K562 treated with DMSO at 1 percent for 48 hours (cell line): ENCODE data around the gene DPEP1. TPM values are rescaled to one million over a fixed set of nuclear protein-coding genes. Genes with fewer than 3 reads are reported as not detected.

Experiments
- total RNA-seq: library from RNA; unstranded; fragments of 300-600 nt; gene quantifications from 2 replicates; pipeline ENCODE4 v1.2.3, GENCODE V29; 2022; ENCODE audit warnings: low replicate concordance; ENCODE audit errors: extremely low read depth

DPEP1 gene
- not detected in 2 replicates for total RNA-seq

DNA sequence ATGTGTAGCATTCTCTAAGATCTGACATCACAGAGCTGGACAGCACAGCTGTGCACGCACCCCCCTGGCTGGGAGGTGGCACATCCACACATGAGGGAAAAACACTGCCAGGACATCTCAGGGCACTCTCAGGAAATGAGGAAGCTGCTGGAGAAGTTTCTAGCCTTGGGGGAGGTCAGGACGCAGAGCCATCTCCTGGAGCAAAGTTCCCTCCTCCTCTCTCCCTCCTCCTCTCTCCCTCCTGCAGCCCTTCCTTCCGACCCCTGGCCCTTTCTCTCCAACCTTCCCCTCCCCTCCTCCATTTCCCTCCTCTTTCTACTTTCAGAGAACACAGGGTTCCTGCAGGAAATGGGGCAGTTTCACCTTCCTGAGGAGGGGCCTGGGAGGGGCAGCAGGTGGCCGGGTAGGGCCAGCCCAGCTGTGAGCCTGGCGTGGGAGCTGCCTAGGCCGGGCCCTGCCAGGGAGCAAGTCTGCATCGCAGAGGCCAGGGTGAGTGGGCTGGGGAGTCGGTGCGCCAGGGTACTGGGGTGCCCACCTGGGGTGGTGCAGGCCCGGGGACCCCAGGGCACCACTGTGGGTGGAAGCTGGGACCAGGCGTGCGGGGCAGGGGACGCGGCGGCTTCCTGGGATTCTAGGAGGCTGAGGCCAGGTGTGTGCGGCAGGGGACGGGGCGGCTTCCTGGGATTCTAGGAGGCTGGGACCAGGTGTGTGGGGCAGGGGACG lies at the start of gene DPEP1:
Gene DPEP1, plus strand, starts transcription at position 412 of the 723 bp plus-strand sequence. CDS start 16,769 bp downstream, outside the sequence.

DNA sequence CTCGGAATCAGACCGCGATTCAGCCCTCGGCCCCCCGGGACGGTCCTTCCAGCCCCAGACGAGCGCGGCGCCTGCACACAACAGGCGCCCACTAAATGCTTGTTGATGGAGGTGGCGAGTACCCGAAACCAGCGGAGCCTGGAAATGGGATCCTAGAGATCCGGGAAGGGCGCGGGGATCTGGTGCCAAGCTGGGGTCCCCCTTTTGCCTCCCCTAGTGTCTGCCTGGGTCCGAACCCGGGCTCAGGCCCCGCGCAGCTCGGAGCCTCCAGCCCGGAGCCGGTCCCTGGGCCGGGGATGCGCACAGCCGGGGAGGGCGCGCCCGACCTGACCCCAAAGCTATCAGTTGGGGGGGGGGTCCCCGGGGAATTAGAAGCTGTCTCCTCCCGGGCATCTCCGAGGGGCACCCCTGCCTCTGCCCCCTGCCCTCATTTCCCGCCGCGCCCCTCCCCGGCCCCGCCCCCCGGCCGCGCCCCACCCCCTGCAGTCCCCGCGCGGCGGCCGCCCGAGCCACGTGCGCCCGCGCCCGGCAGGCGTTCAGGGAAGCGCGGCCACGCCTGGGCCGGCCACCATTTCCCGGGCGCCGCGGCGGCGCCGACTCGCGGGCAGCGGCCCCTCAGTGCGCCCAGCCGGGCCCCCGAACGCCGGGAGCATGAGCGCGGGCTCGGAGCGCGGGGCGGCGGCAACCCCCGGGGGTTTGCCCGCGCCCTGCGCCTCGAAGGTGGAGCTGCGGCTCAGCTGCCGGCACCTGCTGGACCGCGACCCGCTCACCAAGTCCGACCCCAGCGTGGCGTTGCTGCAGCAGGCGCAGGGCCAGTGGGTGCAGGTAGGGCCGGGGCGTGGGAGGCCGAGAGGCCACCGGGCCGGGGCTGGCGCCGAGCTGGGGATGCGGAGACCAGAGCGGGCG lies 37.9 kb upstream of the DPEP1 start, which contains the start of gene CPNE7:
Gene CPNE7, plus strand, starts transcription at position 512 of the 906 bp plus-strand sequence. Its CDS starts 140 bp downstream, at position 652.

GRCh38 chr16:89657442-89658220 lies 44.2 kb downstream of the DPEP1 start, which contains the start of the genes CHMP1A and SPATA33:
TSS of gene CHMP1A (minus strand) at chr16:89657708. CDS start at chr16:89657588, 120 bp downstream.
TSS of gene SPATA33 (plus strand) at chr16:89657836. CDS start at chr16:89657912, 76 bp downstream.

GRCh38 chr16:89686520-89687091 lies 73.2 kb downstream of the DPEP1 start, which contains the start of gene CDK10:
TSS of gene CDK10 (plus strand) at chr16:89686689. CDS start at chr16:89686711, 22 bp downstream.

Other genes starting within 250 kb of the DPEP1 start
- gene ANKRD11, start 123.1 kb upstream of the DPEP1 start, total RNA-seq: 118 TPM in 1 of 2 replicates, not detected in the other
- not detected in 2 replicates for gene SPG7, start 105.2 kb upstream of the DPEP1 start, total RNA-seq
- gene RPL13, start 53.0 kb upstream of the DPEP1 start, total RNA-seq: 7,815 and 8,859 TPM in 2 replicates
- not detected in 2 replicates for gene CPNE7, start 37.9 kb upstream of the DPEP1 start, total RNA-seq
- not detected in 2 replicates for gene CHMP1A, start 44.1 kb downstream of the DPEP1 start, total RNA-seq
- not detected in 2 replicates for gene SPATA33, start 44.2 kb downstream of the DPEP1 start, total RNA-seq
- not detected in 2 replicates for gene CDK10, start 73.0 kb downstream of the DPEP1 start, total RNA-seq
- not detected in 2 replicates for gene SPATA2L, start 88.1 kb downstream of the DPEP1 start, total RNA-seq
- not detected in 2 replicates for gene VPS9D1, start 107.3 kb downstream of the DPEP1 start, total RNA-seq
- gene ZNF276, start 107.9 kb downstream of the DPEP1 start, total RNA-seq: not detected in 2 replicates
- not detected in 2 replicates for gene FANCA, start 203.0 kb downstream of the DPEP1 start, total RNA-seq
- gene SPIRE2, start 214.8 kb downstream of the DPEP1 start, total RNA-seq: not detected in 2 replicates